Measurements from ENCODE around the gene NXPE1.

GRCh38 chr11:114606003-114606801, 46.5 kb upstream of the NXPE1 start:
- TF ChIP-seq BRD4 (IDR thresholded peaks at IDR 0.05): no peak
- no peak for TF ChIP-seq CTCF (IDR thresholded peaks at IDR 0.05 in 2 of 3, conservative IDR thresholded peaks at IDR 0.05 in 1 of 3; ENCODE audit: insufficient read depth in 2 of 3, low read depth in 1 of 3, low read length in 3 of 3)
- no peak for TF ChIP-seq IRF9 (tag; IDR thresholded peaks at IDR 0.05)
- TF ChIP-seq STAG1 (CRISPR knock-in tag; IDR thresholded peaks at IDR 0.05; ENCODE audit: borderline replicate concordance): no peak
- no peak for TF ChIP-seq ARHGAP35 (IDR thresholded peaks at IDR 0.05; ENCODE audit: partially characterized antibody)
- no peak for TF ChIP-seq USF2 (CRISPR knock-in tag; IDR thresholded peaks at IDR 0.05)
- no peak for TF ChIP-seq FOXA1 (IDR thresholded peaks at IDR 0.05; ENCODE audit: borderline replicate concordance)
- no peak for TF ChIP-seq YY1 (IDR thresholded peaks at IDR 0.05; ENCODE audit: borderline replicate concordance in 1 of 3, control insufficient read depth in 1 of 3, extremely low read depth in 1 of 3, insufficient read depth in 3 of 3, insufficient read length in 1 of 3, insufficient replicate concordance in 2 of 3, low read depth in 1 of 3, low read length in 2 of 3)
- TF ChIP-seq SPI1 (IDR thresholded peaks at IDR 0.05; ENCODE audit: borderline replicate concordance, low read depth, low read length): no peak
- no peak for TF ChIP-seq ZNF407 (IDR thresholded peaks at IDR 0.05; ENCODE audit: low read depth)
- no peak for TF ChIP-seq POLR2H (tag; IDR thresholded peaks at IDR 0.05; ENCODE audit: low read depth)

Data from K562 (cell line).